Stimulated activated CD4-positive, alpha-beta T cell treated with anti-CD3 and anti-CD28 coated beads, Interleukin-2, amount 100 ng/mL, for 48 hours (primary cell): ENCODE measurements around the gene CA5A.

Experiments
- DNase-seq, 2 donors: peaks; one replicate each; pipeline ENCODE4 v3.0.0-alpha.2; 2020

Gene CA5A

DNA sequence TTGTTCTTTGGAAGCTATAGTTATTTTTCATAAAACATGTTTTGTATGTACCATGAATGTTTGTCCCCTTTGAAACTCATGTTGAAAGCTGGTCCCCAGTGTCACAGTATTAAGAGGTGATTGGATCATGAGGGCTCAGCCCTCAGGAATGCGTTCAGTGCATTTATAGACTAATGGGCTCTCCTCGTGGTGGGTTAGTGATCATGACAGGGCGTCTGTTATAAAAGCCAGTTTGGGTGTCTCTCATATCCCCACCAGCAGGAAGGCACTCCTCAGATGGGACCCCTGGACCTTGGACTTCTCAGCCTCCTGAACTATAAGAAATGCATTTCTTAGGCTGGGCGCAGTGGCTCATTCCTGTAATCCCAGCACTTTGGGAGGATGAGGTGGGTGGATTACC is 25.3 kb upstream of the CA5A start:
- DNase-seq, result no peak

DNA sequence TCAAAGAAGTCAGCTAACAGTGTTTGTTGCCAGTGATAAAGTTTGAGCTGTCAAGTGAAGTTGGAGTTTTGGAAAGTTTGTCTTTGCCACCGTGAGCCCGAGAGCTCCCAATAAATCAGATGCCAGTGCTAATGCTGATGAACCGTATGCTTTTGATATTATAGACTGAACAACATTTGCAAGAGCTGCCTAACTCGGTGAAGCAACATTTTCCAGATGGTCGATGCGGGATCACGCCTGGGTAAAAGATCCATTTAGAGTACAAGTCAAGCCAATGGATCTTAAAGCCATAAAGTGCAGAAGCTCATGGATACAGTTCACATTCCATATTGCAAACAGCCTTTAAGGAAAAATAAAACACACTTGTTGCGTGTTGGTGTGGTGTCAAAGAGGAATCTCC is 24.5 kb upstream of the CA5A start:
- DNase-seq, result no peak

DNA sequence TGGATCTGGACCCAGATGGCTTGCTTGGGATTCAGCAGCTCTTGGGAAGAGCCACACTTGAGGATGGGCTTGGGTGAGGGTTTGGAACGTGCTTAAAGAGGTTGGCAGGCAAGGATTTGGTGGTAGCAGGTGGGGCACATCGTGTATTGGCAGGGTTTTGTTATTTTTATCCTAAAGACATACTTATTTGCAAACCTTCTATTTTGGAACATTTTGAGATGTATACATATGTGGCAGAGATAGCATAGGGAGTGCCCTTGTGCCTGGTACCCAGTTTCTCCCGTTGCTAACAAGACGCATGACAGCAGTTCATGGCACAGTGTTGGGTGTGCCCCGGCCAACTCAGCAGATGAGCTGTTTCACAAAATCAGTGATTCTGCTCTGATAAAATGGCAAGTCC is 24.0 kb upstream of the CA5A start:
- no peak for DNase-seq

DNA sequence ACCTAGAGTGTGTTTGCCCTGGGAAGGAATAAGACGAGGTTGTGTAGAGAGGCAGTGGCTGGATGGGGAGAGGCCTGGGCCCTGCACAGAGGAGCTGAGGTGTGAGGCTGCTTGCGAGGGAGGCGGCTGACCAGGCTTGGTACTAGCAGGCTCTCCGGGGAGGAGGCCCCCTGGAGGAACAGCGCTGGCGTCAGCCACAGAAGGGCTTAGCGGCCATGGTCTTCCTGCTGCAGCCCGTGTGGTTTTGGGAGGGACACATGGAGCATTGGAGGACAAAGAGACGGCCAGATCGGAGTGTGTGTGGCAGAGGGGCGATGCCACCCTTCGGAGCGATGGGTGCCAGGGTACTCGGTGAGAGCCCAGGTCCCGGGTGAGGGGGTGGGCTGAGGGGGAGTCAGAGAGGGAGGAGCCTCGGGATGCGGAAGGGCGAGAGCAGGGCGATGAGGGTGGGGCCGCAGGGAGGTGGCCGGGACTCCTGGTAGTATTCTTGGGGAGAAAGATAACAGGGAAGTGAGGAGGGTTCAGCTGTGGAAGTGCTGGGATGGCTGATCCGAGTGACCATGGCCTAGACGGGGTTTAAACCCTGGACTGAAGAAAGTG is 23.2 kb upstream of the CA5A start:
- no peak for DNase-seq

DNA sequence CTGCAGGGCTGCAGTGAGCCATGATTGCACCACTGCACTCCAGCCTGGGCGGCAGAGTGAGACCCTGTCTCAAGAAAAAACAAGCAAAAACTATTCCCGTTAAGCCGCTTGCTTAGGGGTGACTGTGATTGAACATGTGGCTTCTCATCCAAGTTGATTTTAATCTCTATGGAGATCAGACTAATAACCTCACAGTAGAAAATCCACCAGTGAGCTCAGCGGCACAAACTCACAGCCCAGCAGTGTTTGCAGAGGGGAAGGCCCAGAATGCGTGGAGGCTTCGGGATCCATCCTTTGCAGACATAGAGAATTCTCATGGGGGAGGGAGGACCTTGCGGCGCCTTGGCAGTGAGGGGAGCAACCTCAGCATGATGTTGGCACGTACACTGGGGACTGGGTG is 22.3 kb upstream of the CA5A start:
- DNase-seq, result no peak

DNA sequence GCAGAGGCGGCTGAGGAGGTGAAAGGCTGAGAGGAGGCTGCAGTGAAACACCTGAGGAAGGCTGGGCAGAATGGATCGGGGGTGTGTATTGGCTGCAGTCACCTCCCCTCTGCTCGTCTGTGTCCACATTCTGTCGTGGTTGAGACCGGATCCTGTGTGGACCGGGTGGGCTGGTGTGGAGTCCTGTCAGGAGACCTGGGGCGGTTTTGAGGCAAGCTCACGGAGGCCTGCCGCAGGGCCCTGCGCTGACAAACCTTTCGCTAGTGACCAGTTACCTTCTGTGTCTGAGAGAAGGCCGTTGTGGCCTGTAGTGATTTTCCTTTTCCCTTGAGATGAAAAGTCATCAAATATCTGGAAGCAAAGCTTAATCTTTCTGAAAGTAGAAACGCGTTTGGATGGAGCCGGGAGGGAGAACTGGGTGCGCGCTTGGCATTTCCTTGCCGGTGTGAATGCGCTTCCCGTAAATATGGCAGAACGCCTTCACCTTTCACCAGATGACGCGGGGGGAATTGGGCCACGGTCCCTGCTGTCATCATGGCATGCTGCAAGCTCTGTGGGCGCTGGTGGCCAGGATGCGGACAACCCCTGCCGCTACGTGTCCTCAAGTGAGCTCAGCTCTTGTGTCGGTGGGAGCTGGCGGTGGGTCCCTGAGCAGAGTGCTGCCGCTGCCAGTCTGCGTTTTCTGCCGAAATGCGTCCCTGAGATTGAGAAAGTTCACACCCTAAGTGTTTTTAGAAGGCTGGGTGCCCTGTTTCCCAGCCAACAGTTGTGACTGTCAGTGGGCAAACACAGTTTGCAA is 21.2 kb upstream of the CA5A start:
- no peak for DNase-seq

DNA sequence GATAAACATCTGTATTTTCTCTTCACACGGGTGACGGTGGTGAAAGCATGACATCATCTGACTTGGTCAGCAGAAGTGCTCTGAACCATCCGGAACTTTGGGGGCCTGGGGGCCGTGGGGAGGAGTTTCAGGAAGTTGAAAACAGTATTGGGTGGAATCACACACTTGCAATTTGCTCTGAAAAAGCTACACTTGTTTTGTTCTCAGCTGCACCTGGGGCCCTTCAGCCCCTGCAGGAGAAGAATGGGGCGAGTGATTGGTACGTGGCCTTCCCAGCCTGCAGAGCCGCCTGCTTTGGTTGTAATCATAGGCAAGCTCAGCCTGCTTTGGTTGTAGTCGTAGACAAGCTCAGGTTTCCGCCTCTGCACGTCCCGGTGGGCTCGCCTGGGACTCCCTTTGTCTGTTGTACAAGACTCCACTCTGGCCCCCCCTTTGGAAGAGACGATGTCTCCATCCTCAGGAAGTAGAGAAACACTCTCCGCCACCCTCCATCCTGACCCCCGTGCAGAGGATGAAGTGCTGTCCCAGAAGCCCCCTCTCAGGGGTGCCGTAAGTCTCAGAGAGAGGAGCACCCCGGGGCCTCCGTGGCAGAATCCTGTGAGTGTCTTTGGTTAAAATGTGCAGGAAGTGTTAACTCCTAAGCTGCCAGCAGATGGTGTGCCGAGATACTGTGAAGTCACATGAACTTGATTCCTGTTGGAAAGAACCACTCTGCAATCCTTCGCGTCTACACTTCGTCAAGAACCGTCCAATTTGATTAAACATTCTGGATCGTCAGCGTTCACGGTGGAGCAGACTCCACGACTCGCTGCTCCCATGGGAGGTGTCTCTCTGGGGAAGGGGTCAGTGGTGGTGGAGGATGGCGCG is 20.3 kb upstream of the CA5A start:
- DNase-seq, result peak; percentile 57 to 60

DNA sequence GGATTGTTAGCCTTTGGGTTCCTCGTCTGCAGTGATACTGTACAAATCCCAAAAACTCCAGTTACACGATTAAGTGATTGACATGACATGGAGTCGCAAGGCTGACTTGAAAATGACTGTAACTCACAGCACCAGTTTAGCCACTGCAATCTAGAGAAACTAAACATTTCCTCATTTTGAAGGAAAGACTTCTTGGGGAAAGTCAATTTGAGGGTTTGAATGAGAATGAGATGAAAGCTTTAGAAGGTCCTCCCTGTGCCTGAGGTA is 19.7 kb upstream of the CA5A start:
- DNase-seq, result no peak

DNA sequence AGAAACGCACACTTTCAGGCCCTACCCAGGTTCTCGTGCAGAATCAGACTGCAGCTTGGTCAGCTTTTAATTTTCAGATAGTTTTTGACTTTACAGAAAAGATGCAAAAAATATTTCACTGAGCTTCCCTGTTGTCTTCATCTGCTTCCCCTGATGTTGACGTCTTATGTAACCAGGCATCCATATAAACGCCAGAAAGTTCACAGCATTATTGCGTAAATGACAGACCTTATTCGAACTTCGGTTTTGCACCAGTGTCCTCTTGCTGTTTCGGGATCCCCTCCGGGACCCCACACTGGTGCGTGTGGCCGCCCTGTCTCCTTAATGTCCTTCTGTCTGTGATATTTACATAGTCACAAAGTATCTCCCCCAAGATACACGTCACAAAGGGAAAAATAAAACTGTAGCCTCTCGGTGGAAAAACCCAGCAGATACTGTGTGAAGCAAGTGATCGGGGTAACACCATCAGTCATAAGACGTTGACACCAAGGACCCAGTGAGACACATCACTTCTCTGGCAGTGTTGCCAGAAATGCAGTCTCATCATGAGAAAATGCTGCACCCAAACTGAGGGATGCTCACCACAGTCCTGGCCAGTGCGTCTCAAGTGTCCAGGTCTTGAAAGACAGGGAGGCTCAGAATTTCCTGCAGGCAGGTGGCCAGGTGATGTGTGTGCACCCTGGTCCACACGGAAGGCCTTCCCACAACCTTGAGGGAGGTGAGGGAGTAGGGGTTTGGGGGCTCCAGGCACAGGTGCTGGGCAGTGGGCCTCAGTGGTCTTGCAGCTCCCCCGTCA is 19.2 kb upstream of the CA5A start:
- no peak for DNase-seq

DNA sequence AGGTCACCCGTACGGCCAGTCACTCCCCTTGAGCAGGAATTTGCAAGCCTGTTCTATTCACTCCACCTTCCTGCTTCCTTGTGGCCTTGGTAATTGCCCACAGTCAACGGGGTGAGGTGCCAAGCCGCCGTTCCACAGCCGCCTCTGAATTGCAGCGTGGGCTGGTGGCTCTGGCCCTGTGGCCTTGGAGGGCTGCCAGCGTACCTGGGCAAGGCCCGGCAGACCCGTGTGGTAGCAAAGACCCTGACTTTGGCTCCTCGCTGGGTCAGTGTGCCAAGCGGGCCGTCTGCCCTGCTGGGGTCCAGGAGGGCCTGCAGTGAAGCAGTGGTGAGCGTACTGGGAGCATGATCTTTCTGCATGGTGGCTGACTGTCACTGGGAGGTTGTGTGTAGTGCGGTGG is 18.5 kb upstream of the CA5A start:
- DNase-seq, result no peak

DNA sequence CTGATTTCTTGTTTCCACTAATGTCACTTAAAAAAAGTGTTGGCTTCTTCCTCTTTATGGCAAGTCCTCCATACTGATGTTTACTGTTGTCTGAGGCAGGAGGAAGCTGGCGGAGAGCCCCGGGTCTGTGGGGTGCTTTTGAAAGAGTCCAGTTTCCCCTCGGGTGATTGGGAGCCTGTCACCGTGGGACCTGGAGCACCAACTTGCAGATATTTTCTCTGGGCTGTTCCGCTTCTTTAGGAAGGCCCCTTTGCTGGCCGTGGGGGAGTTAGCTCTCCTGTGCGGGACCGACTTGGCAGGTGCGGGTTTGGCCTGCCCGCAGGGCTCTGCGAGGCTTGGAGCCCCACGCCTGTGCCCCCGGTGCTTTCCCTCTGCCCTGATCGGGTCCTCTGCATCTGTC is 18.0 kb upstream of the CA5A start:
- no peak for DNase-seq

DNA sequence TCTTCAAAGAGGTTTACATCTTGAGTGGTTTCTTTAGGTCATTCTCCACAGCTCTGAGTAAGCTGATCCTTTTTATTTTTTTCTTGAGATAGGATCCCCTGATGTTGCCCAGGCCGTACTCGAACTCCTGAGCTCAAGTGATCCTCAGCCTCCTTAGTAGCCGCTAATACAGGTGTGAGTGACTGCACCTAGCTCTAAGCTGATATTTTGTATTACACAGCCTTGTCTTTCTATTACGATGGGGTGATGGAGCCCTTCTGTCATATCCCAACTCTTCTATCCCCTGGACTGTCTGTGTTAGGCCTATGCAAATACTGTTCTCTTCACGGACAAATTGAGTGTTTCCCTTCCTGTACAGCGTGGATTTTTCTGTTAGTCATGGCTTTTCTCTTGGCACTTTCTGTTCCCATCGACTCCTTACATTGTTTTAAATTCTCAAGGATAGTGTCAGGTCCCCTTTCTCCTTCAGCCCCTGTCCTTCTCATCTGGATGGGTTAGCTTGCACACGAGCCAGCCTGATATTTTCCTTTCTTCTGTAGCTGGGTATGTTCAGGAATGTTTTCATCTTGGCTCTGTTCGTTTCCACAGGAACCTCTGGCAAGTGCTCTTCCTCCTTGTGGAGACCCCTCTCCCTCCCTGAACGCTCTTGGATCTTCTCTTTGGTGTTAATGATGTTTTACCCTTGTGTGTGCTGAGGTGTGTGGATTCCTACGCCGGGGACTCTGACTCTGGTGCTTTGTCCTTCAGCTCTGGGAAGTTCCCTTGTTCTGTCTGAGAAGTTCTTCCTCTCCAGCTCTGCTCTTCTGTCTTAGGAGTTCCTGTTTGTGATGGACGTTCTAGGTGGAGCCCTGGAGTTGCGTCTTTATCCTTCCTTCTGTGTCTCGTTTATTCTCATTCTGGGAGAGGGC is 17.2 kb upstream of the CA5A start:
- no peak for DNase-seq

DNA sequence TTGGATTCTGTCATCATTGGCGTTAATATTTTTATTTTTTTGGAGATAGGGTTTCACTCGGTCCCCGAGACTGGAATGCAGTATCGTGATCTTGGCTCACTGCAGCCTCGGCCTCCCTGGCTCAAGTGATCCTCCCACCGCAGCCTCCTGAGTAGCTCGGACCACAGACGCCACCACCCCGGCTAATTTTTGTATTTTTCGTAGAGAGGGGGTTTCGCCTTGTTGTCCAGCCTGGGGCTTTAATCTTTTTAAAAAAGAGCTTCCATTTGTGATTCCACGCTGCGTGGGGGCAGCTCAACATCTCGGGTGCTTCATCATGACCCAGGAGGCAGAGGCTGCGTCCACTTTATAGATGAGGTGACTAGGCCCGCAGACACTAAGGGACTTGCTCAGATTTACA is 16.4 kb upstream of the CA5A start:
- no peak for DNase-seq

DNA sequence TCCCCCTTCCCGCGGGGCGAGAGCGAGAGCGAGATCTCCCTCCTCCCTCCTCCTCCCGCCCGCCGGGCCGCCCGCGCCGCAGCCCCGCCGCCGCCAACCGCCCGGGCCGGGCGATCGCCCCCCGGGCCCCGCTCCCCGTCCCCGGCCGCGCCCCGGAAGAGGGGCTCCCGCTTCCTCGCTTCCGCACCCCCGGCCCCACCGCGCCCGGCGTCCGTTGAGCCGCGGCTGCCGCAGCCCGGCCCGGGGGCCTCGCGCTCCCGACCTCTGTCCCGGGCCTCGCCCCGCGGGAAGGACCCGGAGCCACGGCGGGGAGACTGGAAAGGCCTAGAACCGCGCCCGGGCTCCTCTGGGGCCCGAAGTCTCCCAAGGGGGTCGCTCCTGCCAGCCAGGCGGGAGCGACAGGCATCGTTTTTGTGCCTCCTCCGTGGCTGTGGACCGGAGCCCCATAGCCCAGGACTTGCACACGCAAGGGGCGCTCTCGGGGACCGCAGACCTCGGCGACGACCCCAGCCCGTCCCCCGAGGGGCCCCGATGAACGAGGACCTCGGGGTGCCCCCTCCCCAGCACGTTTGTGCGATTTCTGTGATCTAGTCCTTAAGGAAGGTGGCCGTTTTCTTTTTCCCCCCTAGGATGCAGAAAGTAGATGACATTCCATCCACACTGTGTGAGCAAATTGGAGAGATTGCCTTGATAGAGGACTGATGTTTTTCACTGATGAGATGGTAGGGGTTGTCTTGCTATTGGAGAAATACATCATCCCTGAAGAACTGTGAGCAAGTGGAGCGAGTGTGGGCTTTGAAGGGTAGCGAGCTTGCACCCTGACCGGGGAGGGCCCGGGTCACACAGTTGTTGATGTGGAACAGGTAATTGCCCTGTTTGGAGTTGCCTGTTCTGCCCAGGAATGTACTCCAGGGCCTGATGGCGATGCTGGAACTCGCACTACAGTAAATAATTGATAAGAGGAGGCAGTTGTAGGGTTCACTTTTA is 15.5 kb upstream of the CA5A start:
- no peak for DNase-seq

DNA sequence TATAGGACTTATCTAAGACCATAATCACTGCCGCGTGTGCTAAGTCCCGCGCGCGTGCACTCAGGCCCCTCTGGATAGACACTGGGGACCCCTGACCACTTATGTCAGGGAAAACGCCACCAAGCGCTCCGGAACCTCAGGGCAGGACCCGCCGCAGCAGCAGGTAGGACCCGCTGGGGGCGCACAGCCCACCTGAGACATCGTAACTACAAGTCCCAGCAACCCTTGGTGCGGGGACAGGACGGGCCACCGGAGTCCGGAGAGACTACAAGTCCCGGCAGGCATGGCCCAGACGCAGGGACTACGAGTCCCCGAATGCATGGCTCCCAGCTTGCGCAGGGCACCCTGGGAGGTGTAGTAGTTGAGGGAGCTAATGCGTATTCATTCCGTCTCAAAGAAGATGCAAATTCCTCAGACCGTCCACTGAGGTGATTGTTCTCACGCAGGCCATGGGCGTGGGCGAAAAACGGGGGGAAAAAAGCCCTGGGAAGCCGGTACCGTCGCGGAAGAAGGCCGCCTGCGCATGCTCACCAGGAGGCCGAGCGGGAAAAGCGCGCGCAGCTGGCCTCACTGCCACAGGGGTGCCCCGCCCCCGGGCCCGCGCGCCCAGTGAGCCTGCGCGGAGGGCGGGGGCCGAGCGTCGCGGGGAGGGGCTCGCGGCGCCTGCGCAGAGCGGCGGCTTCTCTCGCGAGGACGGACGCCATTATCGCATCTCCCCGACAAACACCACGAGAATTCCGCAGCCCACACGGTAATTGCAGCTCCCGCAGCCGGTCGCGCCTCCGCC is 14.6 kb upstream of the CA5A start, which contains the start of gene BANP:
Gene BANP, plus strand, starts transcription at position 670 of the 787 bp plus-strand sequence. CDS start 23,682 bp downstream, outside the sequence.
- peak; percentile 92 to 93 for DNase-seq

DNA sequence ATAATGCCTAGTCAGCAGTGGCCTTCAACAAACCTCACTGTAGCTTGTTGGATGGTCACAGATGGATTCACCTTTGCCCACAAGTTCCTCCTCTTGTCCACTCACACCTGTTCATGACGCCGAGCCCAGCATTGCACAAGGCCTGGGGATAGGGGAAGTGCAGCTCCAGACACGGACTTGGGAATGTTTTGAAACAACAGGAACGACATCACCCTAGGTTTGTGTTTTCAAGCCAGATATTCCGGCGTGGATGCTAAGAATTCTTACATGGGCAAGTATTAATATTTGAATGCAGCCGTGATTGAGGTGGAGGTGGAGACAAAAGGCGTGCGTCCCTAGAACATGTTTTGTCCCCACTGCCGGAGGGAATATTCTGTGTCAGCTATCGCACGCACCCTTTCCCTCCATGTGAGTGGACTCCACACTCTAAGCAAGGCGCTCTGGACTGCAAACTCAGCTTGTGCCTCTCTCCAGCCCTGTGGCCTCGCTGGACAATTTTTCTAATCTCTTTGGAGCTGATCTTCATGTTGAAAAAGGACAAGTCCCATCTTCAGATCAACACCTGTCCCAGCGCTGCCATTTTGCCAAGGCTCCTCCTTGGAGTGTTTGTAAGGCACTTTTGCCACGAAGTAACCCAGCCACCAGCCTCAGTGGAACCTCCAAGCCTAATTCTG is 12.9 kb upstream of the CA5A start:
- no peak for DNase-seq

DNA sequence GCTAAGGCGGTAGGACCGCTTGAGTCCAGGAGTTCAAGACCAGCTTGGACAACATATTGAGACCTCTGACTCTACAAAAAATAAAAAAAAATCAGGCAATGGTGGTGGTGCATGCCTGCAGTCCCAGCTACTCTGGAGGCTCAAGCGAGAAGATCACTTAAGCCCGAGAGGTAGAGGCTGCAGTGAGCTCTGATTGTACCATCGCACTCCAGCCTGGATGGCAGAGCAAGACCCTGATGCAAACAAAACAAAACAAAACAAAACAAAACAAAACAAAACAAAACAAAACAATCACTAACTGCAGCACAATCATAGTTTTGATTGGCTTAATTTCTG is 12.4 kb upstream of the CA5A start:
- no peak for DNase-seq

DNA sequence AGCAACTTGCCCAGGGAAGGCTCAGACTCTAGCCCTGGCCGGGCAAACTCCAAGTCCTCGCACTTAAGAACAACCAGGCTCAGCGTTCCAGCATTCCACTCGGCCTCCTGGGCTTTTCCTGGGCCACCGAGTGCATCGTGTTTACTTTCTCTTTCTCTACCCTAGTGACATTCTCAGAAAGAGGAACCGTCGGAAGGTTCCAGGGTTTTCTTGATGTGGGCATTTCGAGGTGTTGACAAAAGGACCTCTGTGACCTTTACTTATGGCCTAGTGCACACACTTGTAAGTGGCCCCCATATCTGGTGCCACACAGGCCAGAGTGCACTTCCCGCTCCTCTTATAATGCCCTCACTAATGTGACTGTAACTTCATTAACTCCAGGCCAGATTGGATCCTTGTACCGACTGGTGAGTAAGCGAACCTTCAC is 11.8 kb upstream of the CA5A start:
- DNase-seq, result no peak

DNA sequence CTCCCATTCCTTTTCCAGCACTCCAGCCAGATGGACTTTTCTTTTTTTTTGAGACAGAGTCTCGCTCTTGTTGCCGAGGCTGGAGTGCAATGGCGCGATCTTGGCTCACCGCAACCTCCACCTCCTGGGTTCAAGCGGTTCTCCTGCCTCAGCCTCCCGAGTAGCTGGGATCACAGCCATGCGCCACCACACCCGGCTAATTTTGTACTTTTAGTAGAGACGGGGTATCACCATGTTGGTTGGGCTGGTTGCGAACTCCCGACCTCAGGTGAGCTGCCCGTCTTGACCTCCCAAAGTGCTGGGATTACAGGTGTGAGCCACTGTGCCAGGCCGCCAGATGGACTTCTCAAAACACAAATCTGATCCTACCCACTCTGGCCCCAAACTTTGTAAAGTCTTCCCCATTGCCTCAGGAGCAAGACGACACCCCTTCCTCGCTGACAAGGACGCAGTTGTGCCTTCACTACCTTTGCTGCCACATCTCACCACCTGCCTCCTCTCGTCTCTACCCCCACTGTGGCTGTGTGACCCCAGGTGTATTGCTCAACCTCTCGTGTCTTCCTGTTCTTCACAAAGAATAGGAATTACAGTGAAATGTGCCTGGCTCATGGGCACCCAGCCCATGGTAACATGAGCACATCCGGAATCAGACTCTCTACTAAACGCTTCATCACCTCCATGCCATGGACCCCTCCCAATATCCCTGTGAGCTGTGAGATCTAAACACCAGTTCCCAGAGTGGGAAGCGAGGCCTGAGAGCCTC is 11.2 kb upstream of the CA5A start:
- no peak for DNase-seq
